Transverse colon (tissue), 4 donors: ENCODE data around the gene SAMD1. TPM values are rescaled to one million over a fixed set of nuclear protein-coding genes. Genes with fewer than 3 reads are reported as not detected.

Experiments used
- DNase-seq: peaks from one replicate; pipeline ENCODE4 v3.0.0-alpha.2; 2019
- H3K27ac ChIP-seq, 4 donors: fragments of 200-600 bp; sonication (generic); 2 replicates each; pipeline ENCODE4 v1.5.1; 2016 to 2018; ENCODE audit warnings: inconsistent platforms in 4 of 4
- H3K27me3 ChIP-seq: fragments of 200-600 bp; sonication (generic); 2 replicates; pipeline ENCODE4 v1.5.1; 2017; ENCODE audit warnings: inconsistent platforms
- H3K36me3 ChIP-seq, 4 donors: fragments of 200-600 bp; sonication (generic); 2 replicates each; pipeline ENCODE4 v1.5.1; 2017 to 2019; ENCODE audit warnings: inconsistent platforms in 4 of 4
- H3K4me1 ChIP-seq, 4 donors: fragments of 200-600 bp; sonication (generic); 2 replicates each; pipeline ENCODE4 v1.5.1; 2017 to 2020; ENCODE audit warnings: inconsistent platforms in 4 of 4
- H3K4me3 ChIP-seq, 4 donors: fragments of 200-600 bp; sonication (generic); 1 replicate in 1 of 4; 2 replicates in 3 of 4; pipeline versions ENCODE4 v1.5.1 to v1.6.1; 2017 to 2019; ENCODE audit warnings: inconsistent platforms in 4 of 4
- H3K9me3 ChIP-seq, 2 donors: fragments of 200-600 bp; sonication (generic); 2 replicates each; pipeline ENCODE4 v1.5.1; 2017 to 2019; ENCODE audit warnings: inconsistent platforms in 2 of 2
- EP300 ChIP-seq: sonication (generic); formaldehyde crosslinking; IDR thresholded peaks from one replicate; pipeline ENCODE4 v1.6.1; 2017; ENCODE audit warnings: antibody characterized with exemption, low read depth
- POLR2A ChIP-seq: fragments of 450-650 bp; IDR thresholded peaks from one replicate; pipeline ENCODE4 v1.6.1; 2016; ENCODE audit warnings: antibody characterized with exemption, mild to moderate bottlenecking, moderate library complexity
- POLR2AphosphoS5 ChIP-seq, 3 donors: sonication (generic); formaldehyde crosslinking; IDR thresholded peaks; one replicate each; pipeline ENCODE4 v1.6.1; 2016; ENCODE audit warnings: antibody characterized with exemption in 3 of 3
- WGBS, 2 donors: methylation state at CpG; one replicate each; pipeline ENCODE4 v1.1.5; 2018; ENCODE audit warnings: low coverage in 1 of 2; 5-methylcytosine and 5-hydroxymethylcytosine counted together
- in situ Hi-C, 4 donors: fragments of 200-750 bp; cut with MboI; loops; one replicate each; pipeline versions ENCODE4 v1.15.0 to v1.15.1; 2017; ENCODE audit warnings: low sequenced_read_pairs in 3 of 4, low pct_ligation_motif_present in 1 of 4, low pct_unique_long_range_greater_than_20kb in 1 of 4
- intact Hi-C: fragments of 100-400 bp; cut with DNase I; formaldehyde crosslinking; loops from one replicate; pipeline ENCODE4 v1.15.1; 2023; ENCODE audit warnings: low total_unique reads
- total RNA-seq, 4 donors: library from RNA; depleted of rRNA; stranded (reverse); fragments of >200 nt; gene quantifications; one replicate each; pipeline ENCODE4 v1.1.0, GENCODE V29; 2016
- TF ChIP-seq, protein P1 (sequence below), 5 experiments: fragments of 200-600 bp in 3 of 5; fragments of 450-650 bp in 2 of 5; sonication (generic) in 3 of 5; IDR thresholded peaks; 1 replicate in 2 of 5; 2 replicates in 3 of 5; pipeline ENCODE4 v1.5.1; 2016 to 2017; ENCODE audit warnings: antibody characterized with exemption in 5 of 5, inconsistent platforms in 3 of 5, mild to moderate bottlenecking in 2 of 5, moderate library complexity in 1 of 5

The SAMD1 gene
- total RNA-seq, 4 donors from 2014 or later: 7.6 to 37.5 (median 36.8) TPM

- peak overlapping the region; percentile 23 to 76 (median 60) for H3K27ac ChIP-seq
- intact Hi-C loops: no loop called here
- WGBS, 2 donors: 75% methylated on average over 23 of the region's 23 CpGs; no CpG with 5 or more reads in 1 of the 2 donors
- H3K4me3 ChIP-seq: no peak overlapping the region
- no peak for TF ChIP-seq POLR2A
- TF ChIP-seq, protein P1, sequence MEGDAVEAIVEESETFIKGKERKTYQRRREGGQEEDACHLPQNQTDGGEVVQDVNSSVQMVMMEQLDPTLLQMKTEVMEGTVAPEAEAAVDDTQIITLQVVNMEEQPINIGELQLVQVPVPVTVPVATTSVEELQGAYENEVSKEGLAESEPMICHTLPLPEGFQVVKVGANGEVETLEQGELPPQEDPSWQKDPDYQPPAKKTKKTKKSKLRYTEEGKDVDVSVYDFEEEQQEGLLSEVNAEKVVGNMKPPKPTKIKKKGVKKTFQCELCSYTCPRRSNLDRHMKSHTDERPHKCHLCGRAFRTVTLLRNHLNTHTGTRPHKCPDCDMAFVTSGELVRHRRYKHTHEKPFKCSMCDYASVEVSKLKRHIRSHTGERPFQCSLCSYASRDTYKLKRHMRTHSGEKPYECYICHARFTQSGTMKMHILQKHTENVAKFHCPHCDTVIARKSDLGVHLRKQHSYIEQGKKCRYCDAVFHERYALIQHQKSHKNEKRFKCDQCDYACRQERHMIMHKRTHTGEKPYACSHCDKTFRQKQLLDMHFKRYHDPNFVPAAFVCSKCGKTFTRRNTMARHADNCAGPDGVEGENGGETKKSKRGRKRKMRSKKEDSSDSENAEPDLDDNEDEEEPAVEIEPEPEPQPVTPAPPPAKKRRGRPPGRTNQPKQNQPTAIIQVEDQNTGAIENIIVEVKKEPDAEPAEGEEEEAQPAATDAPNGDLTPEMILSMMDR (IDR thresholded peaks at IDR 0.05): no peak
- TF ChIP-seq POLR2AphosphoS5 (IDR thresholded peaks at IDR 0.05): no peak
- TF ChIP-seq EP300: no peak
- no peaks in the 10 kb centered on the region for H3K9me3 ChIP-seq
- in situ Hi-C loops: no loop called here
- H3K27me3 ChIP-seq: no peaks in the 10 kb centered on the region
- no peak for DNase-seq
- peaks cover 6 to 37% (median 10%) of the 10 kb centered on the region in 4 donors for H3K4me1 ChIP-seq
- H3K36me3 ChIP-seq: no peaks in the 10 kb centered on the region
Measured at GRCh38 chr19:14107581-14108461, 17.3 kb upstream of the SAMD1 start.

GRCh38 chr19:14106840-14107239, 16.3 kb upstream of the SAMD1 start:
- peak overlapping the region; percentile 23 to 76 (median 60) for H3K27ac ChIP-seq
- no peak for DNase-seq
- H3K4me1 ChIP-seq: peaks cover 0 to 27% (median under 1%) of the 10 kb centered on the region in 4 donors
- intact Hi-C loops: no loop called here
- no peaks in the 10 kb centered on the region for H3K9me3 ChIP-seq
- 90% methylated on average over 16 of the region's 16 CpGs; no CpG with 5 or more reads in 1 of the 2 donors for WGBS, 2 donors
- H3K36me3 ChIP-seq: peaks cover 0 to 8% (median 0%) of the 10 kb centered on the region in 4 donors
- H3K4me3 ChIP-seq: no peak overlapping the region
- no peaks in the 10 kb centered on the region for H3K27me3 ChIP-seq
- TF ChIP-seq POLR2A (no peak), EP300 (no peak), POLR2AphosphoS5 (IDR thresholded peaks at IDR 0.05) (no peak)
- TF ChIP-seq, protein P1 (IDR thresholded peaks at IDR 0.05): no peak
- in situ Hi-C loops: no loop called here

GRCh38 chr19:14105680-14106079, 15.1 kb upstream of the SAMD1 start:
- no peak for DNase-seq
- intact Hi-C loops: no loop called here
- H3K27me3 ChIP-seq: no peaks in the 10 kb centered on the region
- peaks cover 0 to 23% (median 0%) of the 10 kb centered on the region in 4 donors for H3K4me1 ChIP-seq
- no peak for TF ChIP-seq EP300
- TF ChIP-seq, protein P1 (IDR thresholded peaks at IDR 0.05): no peak
- no peak for TF ChIP-seq POLR2AphosphoS5 (IDR thresholded peaks at IDR 0.05)
- TF ChIP-seq POLR2A: no peak
- no peak overlapping the region for H3K4me3 ChIP-seq
- H3K9me3 ChIP-seq: no peaks in the 10 kb centered on the region
- H3K27ac ChIP-seq: peak overlapping the region; percentile 22 to 56 (median 54)
- H3K36me3 ChIP-seq: peaks cover 0 to 19% (median 2%) of the 10 kb centered on the region in 4 donors
- in situ Hi-C loops: no loop called here
- 50 to 55% methylated on average over 8 of the region's 8 CpGs for WGBS, 2 donors

- intact Hi-C loops (no loop called here), in situ Hi-C loops (no loop called here)
- no peaks in the 10 kb centered on the region for H3K27me3 ChIP-seq
- TF ChIP-seq, protein P1 (IDR thresholded peaks at IDR 0.05): no peak
- TF ChIP-seq POLR2AphosphoS5 (IDR thresholded peaks at IDR 0.05) (no peak), EP300 (no peak), POLR2A (no peak)
- WGBS, 2 donors: 100% methylated on average over 1 of the region's 1 CpG; no CpG with 5 or more reads in 1 of the 2 donors
- H3K4me1 ChIP-seq: peaks cover 0 to 23% (median 0%) of the 10 kb centered on the region in 4 donors
- H3K4me3 ChIP-seq: no peak overlapping the region
- DNase-seq: no peak
- no peaks in the 10 kb centered on the region for H3K9me3 ChIP-seq
- H3K36me3 ChIP-seq: peaks cover 0 to 25% (median 8%) of the 10 kb centered on the region in 4 donors
- H3K27ac ChIP-seq: no peak overlapping the region
Measured at GRCh38 chr19:14103310-14103709, 12.8 kb upstream of the SAMD1 start.
